ENCODE data around the gene PCSK5.

The PCSK5 gene

GRCh38 chr9:76153902-76154629 lies 263.6 kb downstream of the PCSK5 start:
- DNase-seq: no peak

GRCh38 chr9:76155361-76155760 lies 264.9 kb downstream of the PCSK5 start:
- DNase-seq: no peak

GRCh38 chr9:76158713-76159112 lies 268.2 kb downstream of the PCSK5 start:
- DNase-seq: no peak

- no peak for DNase-seq
Observed at GRCh38 chr9:76159293-76159926, 268.9 kb downstream of the PCSK5 start.

- no peak for DNase-seq
Observed at GRCh38 chr9:76161106-76161505, 270.6 kb downstream of the PCSK5 start.

GRCh38 chr9:76161541-76161940 lies 271.1 kb downstream of the PCSK5 start:
- DNase-seq: no peak

GRCh38 chr9:76162086-76162730 lies 271.7 kb downstream of the PCSK5 start:
- DNase-seq: no peak

- DNase-seq: no peak
Observed at GRCh38 chr9:76162751-76163500, 272.5 kb downstream of the PCSK5 start.

- no peak for DNase-seq
Observed at GRCh38 chr9:76166526-76166925, 276.1 kb downstream of the PCSK5 start.

GRCh38 chr9:76176171-76176570 lies 285.7 kb downstream of the PCSK5 start:
- no peak for DNase-seq

- no peak for DNase-seq
Observed at GRCh38 chr9:76177931-76178330, 287.5 kb downstream of the PCSK5 start.

- no peak for DNase-seq
Observed at GRCh38 chr9:76180541-76180940, 290.1 kb downstream of the PCSK5 start.

- no peak for DNase-seq
Observed at GRCh38 chr9:76181020-76181641, 290.7 kb downstream of the PCSK5 start.

GRCh38 chr9:76181781-76182180 lies 291.3 kb downstream of the PCSK5 start:
- DNase-seq: no peak

GRCh38 chr9:76185432-76185831 lies 295.0 kb downstream of the PCSK5 start:
- DNase-seq: no peak

- no peak for DNase-seq
Observed at GRCh38 chr9:76188286-76188685, 297.8 kb downstream of the PCSK5 start.

- no peak for DNase-seq
Observed at GRCh38 chr9:76188905-76189304, 298.4 kb downstream of the PCSK5 start.

GRCh38 chr9:76191493-76191892 lies 301.0 kb downstream of the PCSK5 start:
- no peak for DNase-seq

GRCh38 chr9:76192013-76192412 lies 301.5 kb downstream of the PCSK5 start:
- DNase-seq: no peak

GRCh38 chr9:76194896-76195295 lies 304.4 kb downstream of the PCSK5 start:
- DNase-seq: no peak

GRCh38 chr9:76198336-76198735 lies 307.9 kb downstream of the PCSK5 start:
- no peak for DNase-seq

- no peak for DNase-seq
Observed at GRCh38 chr9:76200315-76200714, 309.8 kb downstream of the PCSK5 start.

- no peak for DNase-seq
Observed at GRCh38 chr9:76200745-76201144, 310.3 kb downstream of the PCSK5 start.

Measured in effector CD4-positive, alpha-beta T cell (primary cell).